SW 1271 (cell line): ENCODE measurements around the gene PPP1R12C.
"Not testable (repeated sequence)": the region's sequence is repeated elsewhere in the genome, so short reads cannot be mapped to it uniquely, and the experiment has no call there.

Source experiments
- DNase-seq, 2 experiments: peaks; one replicate each; lab custom pipeline; 2025; lab: John Stamatoyannopoulos, UW

The PPP1R12C gene

DNA sequence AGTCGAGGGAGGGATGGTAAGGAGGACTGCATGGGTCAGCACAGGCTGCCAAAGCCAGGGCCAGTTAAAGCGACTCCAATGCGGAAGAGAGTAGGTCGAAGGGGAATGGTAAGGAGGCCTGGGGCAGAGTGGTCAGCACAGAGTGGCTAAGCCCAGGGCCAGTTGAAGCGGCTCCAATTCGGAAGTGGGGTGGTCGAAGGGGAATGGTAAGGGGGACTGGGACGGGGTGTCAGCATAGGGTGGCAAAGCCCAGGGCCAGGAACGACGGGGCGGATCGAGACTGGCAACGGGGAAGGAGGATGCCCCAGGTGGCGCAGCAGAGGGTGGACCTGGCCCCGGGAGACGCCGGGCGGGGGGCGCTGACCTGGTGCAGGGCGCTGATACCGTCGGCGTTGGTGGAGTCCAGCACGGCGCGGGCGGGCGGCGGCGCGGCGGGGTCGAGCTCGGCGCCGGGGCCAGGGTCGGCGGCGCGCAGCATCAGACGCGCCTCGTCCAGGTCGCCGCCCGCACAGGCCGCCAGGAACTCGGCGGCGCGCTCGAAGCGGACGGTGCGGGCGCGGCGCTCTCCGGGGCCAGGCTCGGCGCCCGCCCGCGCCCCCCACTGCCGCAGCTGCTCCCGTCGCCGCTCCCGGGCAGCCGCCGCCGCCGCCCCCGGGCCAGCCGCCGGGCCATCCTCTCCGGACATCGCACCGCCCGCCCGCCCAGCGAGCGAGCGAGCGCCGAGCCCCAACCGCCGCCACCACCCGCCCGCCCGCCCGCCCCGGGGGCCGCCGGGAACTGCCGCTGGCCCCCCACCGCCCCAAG lies at the start of gene PPP1R12C:
Gene PPP1R12C, minus strand, starts transcription at position 779 of the 804 bp plus-strand sequence. Its CDS starts 94 bp downstream, at position 685.
- DNase-seq, result no peak

GRCh38 chr19:55166530-55167268 lies 49.3 kb upstream of the PPP1R12C start, which contains the start of gene DNAAF3:
TSS of gene DNAAF3 (minus strand) at chr19:55166613. CDS start at chr19:55166413, 200 bp downstream.
- peak; percentile 83 to 95 for DNase-seq

GRCh38 chr19:55165952-55166529 lies 48.6 kb upstream of the PPP1R12C start:
- DNase-seq, result peak; percentile 61 to 89

DNA sequence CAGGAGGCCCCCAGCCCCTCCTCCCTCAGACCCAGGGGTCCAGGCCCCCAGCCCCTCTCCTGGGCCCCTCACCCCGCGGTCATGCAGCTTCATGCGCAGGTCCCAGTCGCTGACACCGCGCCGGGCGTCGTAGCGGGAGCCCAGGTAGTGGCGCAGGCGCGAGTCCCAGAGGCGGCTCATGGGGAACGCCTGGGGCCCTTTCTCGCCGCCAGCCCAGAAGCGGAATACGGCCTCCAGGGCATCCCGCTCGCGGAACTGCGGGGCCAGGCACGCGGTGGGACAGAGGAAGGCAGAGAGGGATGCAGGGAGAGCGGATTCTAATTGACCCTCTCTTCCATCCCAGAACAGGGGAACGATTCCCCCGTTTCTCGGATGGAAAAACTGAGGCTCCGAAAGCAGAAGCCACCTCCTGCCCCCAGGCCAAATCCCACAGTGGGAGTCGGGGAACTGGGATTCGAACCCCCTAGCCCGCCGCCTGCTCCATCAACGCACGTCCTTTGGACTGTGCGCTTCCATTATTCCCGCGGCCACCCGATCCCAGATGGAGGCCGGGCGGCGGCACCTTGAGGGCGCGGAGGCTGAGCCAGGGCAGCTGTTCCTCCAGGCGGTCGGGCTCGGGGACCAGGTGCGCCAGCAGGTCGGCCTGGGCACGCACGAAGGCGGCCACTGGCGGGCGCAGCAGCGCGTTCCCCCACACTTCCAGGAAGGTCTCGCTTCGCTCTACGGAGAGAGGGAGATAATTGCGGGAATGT lies 44.3 kb upstream of the PPP1R12C start:
- no peak for DNase-seq

GRCh38 chr19:55160986-55161365 lies 43.5 kb upstream of the PPP1R12C start:
- no peak for DNase-seq

DNA sequence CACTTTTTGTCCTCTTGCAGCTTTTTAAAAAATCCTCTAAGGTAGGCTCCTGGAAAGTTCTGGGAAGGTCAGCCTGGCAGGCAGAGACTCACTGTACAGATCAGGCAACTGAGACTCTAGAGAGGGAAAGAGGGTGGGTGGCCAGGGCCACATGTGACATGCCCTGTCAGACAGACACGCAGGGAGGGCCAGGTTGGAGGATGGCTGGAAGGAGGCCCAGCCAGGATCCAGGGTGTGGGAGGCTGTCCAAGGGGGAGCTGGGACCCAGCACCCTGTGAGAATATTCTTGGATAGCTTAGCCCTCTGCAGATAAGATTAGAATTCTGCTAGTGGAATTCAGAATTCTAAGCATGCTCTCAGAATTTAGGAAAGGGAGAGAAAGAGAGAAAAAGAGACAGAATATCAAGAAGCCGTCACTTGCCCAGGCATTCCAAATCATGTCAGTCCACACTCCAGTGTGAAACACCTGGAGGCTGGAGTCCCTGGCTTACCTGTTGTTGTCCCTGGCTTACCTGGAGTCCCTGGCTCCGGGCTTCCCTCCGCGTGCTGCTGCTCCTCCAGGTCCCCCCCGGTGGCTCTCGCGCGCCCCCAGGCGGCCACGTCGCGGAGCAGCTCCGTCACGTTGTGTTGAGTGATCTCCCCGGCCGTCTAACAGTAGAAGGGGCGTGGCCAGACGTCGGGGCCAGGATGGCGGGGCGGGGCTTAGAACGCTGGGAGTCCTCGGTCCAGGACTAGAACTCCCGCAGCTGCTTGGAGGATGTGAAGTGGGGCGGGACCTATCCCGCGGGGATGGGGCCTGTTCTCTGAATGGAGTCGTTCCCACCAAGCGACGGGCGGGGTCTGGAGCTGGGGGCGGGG lies 42.9 kb upstream of the PPP1R12C start:
- peak; percentile 44 to 87 for DNase-seq

- DNase-seq, result no peak
These were observed 41.7 kb upstream of the PPP1R12C start for GRCh38 chr19:55158848-55159749.

DNA sequence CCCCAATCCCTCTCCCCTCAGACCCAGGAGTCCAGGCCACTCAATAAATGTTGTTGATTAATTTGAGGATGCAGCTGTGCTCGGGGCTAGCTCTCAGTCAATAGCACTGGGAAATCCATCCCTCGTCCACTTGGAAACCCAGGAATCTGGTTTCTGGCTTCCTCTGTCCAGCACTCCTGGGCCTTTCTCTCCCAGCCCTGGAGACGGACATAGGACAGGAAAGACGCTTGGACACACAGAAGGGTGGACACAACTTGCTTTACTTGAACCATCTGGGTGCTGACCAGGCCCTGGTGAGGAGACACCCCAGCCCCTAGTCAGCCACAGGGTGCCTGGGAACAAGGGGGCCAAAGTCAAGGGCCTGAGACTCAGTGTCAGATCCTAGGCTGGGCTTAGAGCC lies 41.0 kb upstream of the PPP1R12C start:
- DNase-seq, result no peak

- no peak for DNase-seq
These were observed 39.8 kb upstream of the PPP1R12C start, which contains the start of gene TNNI3 for GRCh38 chr19:55157064-55157908. TSS of gene TNNI3 (minus strand) at chr19:55157732. CDS start at chr19:55157589, 143 bp downstream.

DNA sequence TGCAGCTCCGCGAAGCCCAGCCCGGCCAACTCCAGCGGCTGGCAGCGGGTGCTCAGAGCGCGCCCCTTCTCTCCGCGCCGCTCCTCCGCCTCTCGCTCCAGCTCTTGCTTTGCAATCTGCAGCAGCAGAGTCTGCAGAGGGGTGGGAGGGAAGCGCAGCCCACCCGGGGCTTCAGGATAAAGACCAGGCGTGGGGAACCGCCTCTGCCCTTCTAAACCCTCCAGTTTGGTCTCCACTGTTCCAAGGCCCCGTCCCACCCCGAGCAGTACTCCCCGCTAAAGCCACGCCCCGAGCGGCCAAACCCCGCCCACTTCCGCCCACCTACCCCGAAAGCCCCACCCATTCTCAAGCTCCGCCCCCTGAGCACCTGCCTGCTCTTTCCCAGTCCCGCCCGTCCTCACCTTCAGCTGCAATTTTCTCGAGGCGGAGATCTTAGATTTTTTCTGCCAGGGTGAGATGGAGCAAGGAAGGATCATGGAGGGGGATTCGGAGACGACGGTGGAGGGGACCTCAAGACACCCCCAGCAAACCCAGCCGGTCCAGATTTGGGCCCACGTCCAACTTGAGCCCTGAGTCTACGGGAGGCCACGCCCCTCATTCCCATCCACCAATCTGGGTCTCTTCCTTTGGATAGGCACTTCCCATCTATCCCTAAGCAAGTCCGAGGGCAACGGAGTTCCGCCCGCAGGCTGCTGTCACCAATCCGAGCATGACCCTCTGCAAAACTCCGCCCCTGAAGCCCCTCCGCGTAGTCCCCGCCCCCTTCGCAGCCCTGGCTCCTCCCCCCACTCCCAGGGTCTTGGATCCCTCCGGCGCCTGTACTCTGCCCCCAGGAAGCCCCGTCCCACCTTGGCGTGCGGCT lies 39.0 kb upstream of the PPP1R12C start:
- DNase-seq, result no peak

GRCh38 chr19:55155784-55156183 lies 38.3 kb upstream of the PPP1R12C start:
- DNase-seq, result not testable (repeated sequence)

- DNase-seq, result no peak
These were observed 36.3 kb upstream of the PPP1R12C start for GRCh38 chr19:55153652-55154264.

DNA sequence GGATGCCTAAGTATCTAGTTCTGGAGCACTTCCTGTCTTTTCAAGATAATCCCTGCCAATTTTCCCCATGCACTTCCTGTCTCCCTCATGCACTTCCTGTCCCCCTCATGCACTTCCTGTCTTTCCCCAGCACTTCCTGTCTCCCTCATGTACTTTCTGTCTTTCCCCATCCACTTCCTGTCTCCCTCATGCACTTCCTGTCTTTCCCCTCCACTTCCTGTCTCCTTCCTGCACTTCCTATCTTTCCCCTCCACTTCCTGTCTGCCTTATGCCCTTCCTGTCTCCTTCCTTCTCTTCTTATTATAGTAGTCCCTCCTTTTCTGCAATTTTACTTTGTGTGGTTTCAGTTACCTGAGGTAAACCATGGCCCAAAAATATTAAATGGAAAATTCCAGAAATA lies 34.6 kb upstream of the PPP1R12C start:
- no peak for DNase-seq

- DNase-seq, result no peak
These were observed 31.9 kb upstream of the PPP1R12C start, which contains the start of gene TNNT1 for GRCh38 chr19:55149078-55150003. TSS of gene TNNT1 (minus strand) at chr19:55149206. CDS start at chr19:55147157, 2,049 bp downstream.

DNA sequence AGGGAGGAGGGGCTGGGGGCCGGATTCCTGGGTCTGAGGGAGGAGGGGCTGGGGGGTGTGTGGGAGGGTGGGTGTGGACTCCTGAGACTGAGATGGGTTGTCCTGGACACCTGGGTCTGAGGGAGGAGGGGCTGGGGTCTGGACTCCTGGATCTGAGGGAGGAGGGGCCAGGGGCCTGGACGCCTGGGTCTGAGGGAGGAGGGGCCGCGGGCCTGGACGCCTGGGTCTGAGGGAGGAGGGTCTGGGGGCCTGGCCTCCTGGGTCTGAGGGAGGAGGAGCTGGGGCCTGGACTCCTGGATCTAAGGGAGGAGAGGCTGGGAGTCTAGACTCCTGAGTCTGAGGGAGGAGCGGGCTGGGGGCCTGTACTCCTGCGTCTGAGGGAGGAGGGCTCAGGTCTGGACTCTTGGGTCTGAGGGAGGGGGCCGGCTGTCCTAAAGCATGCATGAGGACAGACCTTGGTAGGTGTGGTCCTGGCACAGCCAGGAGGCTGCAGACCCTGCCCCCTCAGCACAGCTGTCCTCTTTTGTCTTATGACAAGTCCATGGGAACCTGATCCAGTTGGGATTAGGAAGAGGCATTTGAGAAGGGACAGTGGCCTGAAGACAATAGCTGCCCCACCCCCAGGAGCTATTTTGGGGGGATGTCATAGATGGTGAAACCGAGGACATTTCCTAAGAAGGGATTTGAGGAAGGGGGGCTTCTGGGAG lies 30.3 kb upstream of the PPP1R12C start:
- DNase-seq, result no peak
